PC-3 (cell line): Measurements from ENCODE around the gene MACROD2. TPM values are rescaled to one million over a fixed set of nuclear protein-coding genes. Genes with fewer than 3 reads are reported as not detected.

ENCODE experiments used
- ATAC-seq: fragments of 200-7000 bp; cut with Tn5 transposase; 2 replicates; pipeline ENCODE4 v1.9.1; 2020; ENCODE audit warnings: mild to moderate bottlenecking, moderate library complexity
- BruUV-seq: library from RNA; stranded (reverse); fragments of 400-500 nt; replicated peaks from 2 replicates; lab custom pipeline; 2021; lab: Mats Ljungman, UMichigan
- CTCF ChIA-PET: fragments of 300-600 bp; sonication (Branson Sonifier 250); formaldehyde crosslinking; loops from one replicate; lab custom pipeline; 2022; ENCODE audit warnings: antibody characterized with exemption; lab: Charles Lee
- POLR2A ChIA-PET: fragments of 300-600 bp; sonication (Branson Sonifier 250); formaldehyde crosslinking; loops from one replicate; lab custom pipeline; 2022; ENCODE audit warnings: antibody characterized with exemption; ENCODE audit not compliant: unreplicated experiment; lab: Charles Lee
- DNase-seq: peaks from one replicate; pipeline ENCODE4 v3.0.0-alpha.2; 2015
- H2AFZ ChIP-seq: fragments of 300-600 bp; sonication (generic); 2 replicates; pipeline ENCODE4 v1.6.0; 2016; ENCODE audit warnings: antibody characterized with exemption, low read length
- H3F3A ChIP-seq: fragments of 300-600 bp; sonication (generic); one replicate; pipeline ENCODE4 v1.6.0; 2017; ENCODE audit warnings: antibody characterized with exemption, low read length, control low read depth, mild to moderate bottlenecking; ENCODE audit not compliant: unreplicated experiment
- H3K27ac ChIP-seq: fragments of 300-600 bp; sonication (generic); 2 replicates; pipeline ENCODE4 v1.5.1; 2016; ENCODE audit warnings: mild to moderate bottlenecking, low read length
- H3K27me3 ChIP-seq: fragments of 300-600 bp; sonication (generic); 2 replicates; pipeline ENCODE4 v1.6.1; 2016; ENCODE audit warnings: low read length, mixed read lengths
- H3K36me3 ChIP-seq: fragments of 300-600 bp; sonication (generic); 2 replicates; pipeline ENCODE4 v1.6.1; 2016; ENCODE audit warnings: low read depth, mixed run types, low read length, mixed read lengths
- H3K4me1 ChIP-seq: fragments of 300-600 bp; sonication (generic); 2 replicates; pipeline ENCODE4 v1.5.1; 2016; ENCODE audit warnings: low read length; ENCODE audit not compliant: insufficient read depth
- H3K4me2 ChIP-seq: fragments of 300-600 bp; sonication (generic); 2 replicates; pipeline ENCODE4 v1.6.0; 2016; ENCODE audit warnings: low read length
- H3K4me3 ChIP-seq: fragments of 300-600 bp; sonication (generic); 2 replicates; pipeline ENCODE4 v1.5.1; 2016; ENCODE audit warnings: mild to moderate bottlenecking, low read length, mixed read lengths
- H3K79me2 ChIP-seq: fragments of 300-600 bp; sonication (generic); 2 replicates; pipeline ENCODE4 v1.6.1; 2017; ENCODE audit warnings: low read length, mixed read lengths
- H3K9ac ChIP-seq: fragments of 300-600 bp; sonication (generic); 2 replicates; pipeline ENCODE4 v1.6.0; 2016; ENCODE audit warnings: mild to moderate bottlenecking, low read length
- H3K9me2 ChIP-seq: fragments of 300-600 bp; sonication (generic); replicated peaks from 2 replicates; pipeline ENCODE4 v1.6.1; 2016; ENCODE audit warnings: mixed run types, low read length, mixed read lengths
- H3K9me3 ChIP-seq: fragments of 300-600 bp; sonication (generic); 2 replicates; pipeline ENCODE4 v1.6.1; 2016; ENCODE audit warnings: low read length, mixed read lengths
- H4K20me1 ChIP-seq: fragments of 300-600 bp; sonication (generic); 2 replicates; pipeline ENCODE4 v1.6.1; 2016; ENCODE audit warnings: low read length, mixed read lengths
- CTCF ChIP-seq: fragments of 300-600 bp; sonication (generic); conservative IDR thresholded peaks from 2 replicates; pipeline ENCODE4 v1.5.1; 2017; ENCODE audit warnings: antibody characterized with exemption, low read depth, mild to moderate bottlenecking, low read length
- EZH2 ChIP-seq: fragments of 300-600 bp; sonication (generic); IDR thresholded peaks from one replicate; pipeline ENCODE4 v1.6.1; 2017; ENCODE audit warnings: antibody characterized with exemption, mild to moderate bottlenecking, low read length; ENCODE audit not compliant: unreplicated experiment
- EZH2phosphoT487 ChIP-seq: fragments of 300-600 bp; sonication (generic); IDR thresholded peaks from 2 replicates; pipeline ENCODE4 v1.6.1; 2018; ENCODE audit warnings: mild to moderate bottlenecking, antibody characterized with exemption, low read length, borderline replicate concordance
- intact Hi-C: fragments of 100-400 bp; cut with micrococcal nuclease; formaldehyde crosslinking; loops from 2 replicates; pipeline ENCODE4 v1.9.0; 2023
- total RNA-seq: library from RNA; depleted of rRNA; stranded (reverse); fragments of >200 nt; gene quantifications from 2 replicates; pipeline ENCODE4 v1.2.3, GENCODE V29; 2014

Gene MACROD2
- total RNA-seq, 1 experiment from 2014 or later: 3.1 TPM

- intact Hi-C loops: no loop called here
- H3K36me3 ChIP-seq: no peaks in the 10 kb centered on the region
- no peak for TF ChIP-seq EZH2
- TF ChIP-seq CTCF: no peak
- no peak for TF ChIP-seq EZH2phosphoT487
- H3K4me2 ChIP-seq: no peak overlapping the region
- BruUV-seq: no TSS peak
- DNase-seq: no peak
- no peak for ATAC-seq
- H3K9me2 ChIP-seq: no peaks in the 10 kb centered on the region
- peaks cover 18% of the 10 kb centered on the region for H3K4me1 ChIP-seq
- no peaks in the 10 kb centered on the region for H3K9me3 ChIP-seq
- H2AFZ ChIP-seq: no peak overlapping the region
- no peaks in the 10 kb centered on the region for H3K79me2 ChIP-seq
- H3K27ac ChIP-seq: no peak overlapping the region
- no peaks in the 10 kb centered on the region for H3F3A ChIP-seq
- H3K9ac ChIP-seq: no peak overlapping the region
- H3K27me3 ChIP-seq: no peaks in the 10 kb centered on the region
- no peaks in the 10 kb centered on the region for H4K20me1 ChIP-seq
- H3K4me3 ChIP-seq: no peak overlapping the region
- POLR2A ChIA-PET: interaction anchor here (0.6 kb wide), 1 partner anchor 329 kb away, joined by 3 read pairs; no protein-coding TSS in a partner anchor
- CTCF ChIA-PET: no interaction called here
Measured at GRCh38 chr20:15292405-15292804, 1297.1 kb downstream of the MACROD2 start.

- H4K20me1 ChIP-seq: no peaks in the 10 kb centered on the region
- H3K27ac ChIP-seq: peak overlapping the region; percentile 51
- ChIA-PET CTCF (no interaction called here), POLR2A (interaction anchor here (0.6 kb wide), 1 partner anchor 681 kb away, joined by 4 read pairs; no protein-coding TSS in a partner anchor)
- no peaks in the 10 kb centered on the region for H3K9me2 ChIP-seq
- no peaks in the 10 kb centered on the region for H3F3A ChIP-seq
- H2AFZ ChIP-seq: no peak overlapping the region
- H3K36me3 ChIP-seq: no peaks in the 10 kb centered on the region
- H3K4me1 ChIP-seq: peaks cover 25% of the 10 kb centered on the region
- H3K9me3 ChIP-seq: no peaks in the 10 kb centered on the region
- TF ChIP-seq EZH2 (no peak), CTCF (no peak), EZH2phosphoT487 (no peak)
- no peaks in the 10 kb centered on the region for H3K27me3 ChIP-seq
- DNase-seq (peak; percentile 78), ATAC-seq (peak; percentile 91)
- no TSS peak for BruUV-seq
- no peaks in the 10 kb centered on the region for H3K79me2 ChIP-seq
- peak overlapping the region; percentile 76 for H3K4me2 ChIP-seq
- intact Hi-C loops: no loop called here
- peak overlapping the region; percentile 15; the same call in 1 of the 2 replicates for H3K4me3 ChIP-seq
- no peak overlapping the region for H3K9ac ChIP-seq
Measured at GRCh38 chr20:15296422-15296821, 1301.1 kb downstream of the MACROD2 start.

- peak; percentile 85 for ATAC-seq
- Histone ChIP-seq H2AFZ (no peak overlapping the region), H3F3A (no peaks in the 10 kb centered on the region), H3K79me2 (no peaks in the 10 kb centered on the region), H3K9ac (no peak overlapping the region), H3K4me3 (peak overlapping the region; percentile 15; the same call in 1 of the 2 replicates), H3K36me3 (no peaks in the 10 kb centered on the region), H3K4me1 (peaks cover 25% of the 10 kb centered on the region), H3K9me3 (no peaks in the 10 kb centered on the region), H3K27me3 (no peaks in the 10 kb centered on the region), H3K4me2 (peak overlapping the region; percentile 76), H4K20me1 (no peaks in the 10 kb centered on the region), H3K27ac (peak overlapping the region; percentile 51), H3K9me2 (no peaks in the 10 kb centered on the region)
- intact Hi-C loops: no loop called here
- peak; percentile 91 for DNase-seq
- ChIA-PET POLR2A (no interaction called here), CTCF (no interaction called here)
- TF ChIP-seq EZH2 (no peak), CTCF (no peak), EZH2phosphoT487 (no peak)
- no TSS peak for BruUV-seq
Measured at GRCh38 chr20:15297059-15297875, 1302.0 kb downstream of the MACROD2 start.
